8988T (cell line): ENCODE data around the gene CD6.

Experiments
- DNase-seq: peaks from one replicate; pipeline ENCODE4 v3.0.0; 2011

The CD6 gene

GRCh38 chr11:60936467-60937143 lies 34.9 kb upstream of the CD6 start:
- no peak for DNase-seq

- DNase-seq, result no peak
These were observed 34.3 kb upstream of the CD6 start for GRCh38 chr11:60937144-60937527.

- DNase-seq, result no peak
These were observed 33.7 kb upstream of the CD6 start for GRCh38 chr11:60937811-60938210.

GRCh38 chr11:60938500-60938899 lies 33.0 kb upstream of the CD6 start:
- DNase-seq, result no peak

- DNase-seq, result no peak
These were observed 32.2 kb upstream of the CD6 start for GRCh38 chr11:60939301-60939700.

- DNase-seq, result no peak
These were observed 31.6 kb upstream of the CD6 start for GRCh38 chr11:60939855-60940254.

- no peak for DNase-seq
These were observed 29.9 kb upstream of the CD6 start for GRCh38 chr11:60941371-60942119.

GRCh38 chr11:60942219-60942618 lies 29.3 kb upstream of the CD6 start:
- DNase-seq, result no peak

GRCh38 chr11:60942970-60943565 lies 28.4 kb upstream of the CD6 start:
- no peak for DNase-seq

GRCh38 chr11:60944490-60945294 lies 26.8 kb upstream of the CD6 start:
- DNase-seq, result no peak

GRCh38 chr11:60945295-60945667 lies 26.2 kb upstream of the CD6 start:
- no peak for DNase-seq

- no peak for DNase-seq
These were observed 24.7 kb upstream of the CD6 start for GRCh38 chr11:60946601-60947264.

GRCh38 chr11:60947700-60948099 lies 23.8 kb upstream of the CD6 start:
- no peak for DNase-seq

- DNase-seq, result no peak
These were observed 23.2 kb upstream of the CD6 start for GRCh38 chr11:60948250-60948649.

GRCh38 chr11:60950024-60950423 lies 21.5 kb upstream of the CD6 start:
- DNase-seq, result no peak

GRCh38 chr11:60950933-60951605 lies 20.4 kb upstream of the CD6 start:
- DNase-seq, result no peak

GRCh38 chr11:60951606-60951903 lies 19.9 kb upstream of the CD6 start:
- DNase-seq, result no peak

- no peak for DNase-seq
These were observed 19.4 kb upstream of the CD6 start, which contains the start of gene SLC15A3 for GRCh38 chr11:60951904-60952741. Gene SLC15A3, minus strand, starts transcription at chr11:60952176. Its CDS starts 625 bp downstream, at chr11:60951551.

- no peak for DNase-seq
These were observed 18.7 kb upstream of the CD6 start for GRCh38 chr11:60952742-60953170.

- no peak for DNase-seq
These were observed 17.7 kb upstream of the CD6 start for GRCh38 chr11:60953781-60954180.

- DNase-seq, result no peak
These were observed 17.1 kb upstream of the CD6 start for GRCh38 chr11:60954421-60954820.
